ENCODE data around the gene PNISR.
A peak's percentile ranks its signal among the peaks of the same experiment; 100 is the strongest.

PNISR gene

GRCh38 chr6:99402448-99402847 lies 22.7 kb downstream of the PNISR start:
- DNase-seq (ENCODE audit: low read depth): no peak

GRCh38 chr6:99397287-99397686 lies 27.8 kb downstream of the PNISR start:
- no peak for DNase-seq (ENCODE audit: low read depth)

GRCh38 chr6:99393698-99394531 lies 31.2 kb downstream of the PNISR start, which contains the start of gene COQ3:
Gene COQ3, minus strand, starts transcription at chr6:99394195. Its CDS starts 16 bp downstream, at chr6:99394179.
- peak; percentile 52 for DNase-seq (ENCODE audit: low read depth)

- no peak for DNase-seq (ENCODE audit: low read depth)
Observed at GRCh38 chr6:99393366-99393697, 31.8 kb downstream of the PNISR start.

GRCh38 chr6:99390896-99391295 lies 34.2 kb downstream of the PNISR start:
- DNase-seq (ENCODE audit: low read depth): no peak

- DNase-seq (ENCODE audit: low read depth): no peak
Observed at GRCh38 chr6:99384507-99384906, 40.6 kb downstream of the PNISR start.

GRCh38 chr6:99378636-99379035 lies 46.5 kb downstream of the PNISR start:
- DNase-seq (ENCODE audit: low read depth): no peak

GRCh38 chr6:99369533-99369932 lies 55.6 kb downstream of the PNISR start:
- DNase-seq (ENCODE audit: low read depth): no peak

- DNase-seq (ENCODE audit: low read depth): no peak
Observed at GRCh38 chr6:99366852-99367251, 58.3 kb downstream of the PNISR start.

GRCh38 chr6:99364026-99364425 lies 61.1 kb downstream of the PNISR start:
- DNase-seq (ENCODE audit: low read depth): no peak

- DNase-seq (ENCODE audit: low read depth): no peak
Observed at GRCh38 chr6:99362678-99363268, 62.3 kb downstream of the PNISR start.

GRCh38 chr6:99359800-99360199 lies 65.3 kb downstream of the PNISR start:
- no peak for DNase-seq (ENCODE audit: low read depth)

GRCh38 chr6:99356641-99357040 lies 68.5 kb downstream of the PNISR start:
- no peak for DNase-seq (ENCODE audit: low read depth)

GRCh38 chr6:99354983-99355382 lies 70.1 kb downstream of the PNISR start:
- no peak for DNase-seq (ENCODE audit: low read depth)

- DNase-seq (ENCODE audit: low read depth): no peak
Observed at GRCh38 chr6:99353126-99353525, 72.0 kb downstream of the PNISR start.

GRCh38 chr6:99350573-99350972 lies 74.5 kb downstream of the PNISR start:
- DNase-seq (ENCODE audit: low read depth): no peak

- no peak for DNase-seq (ENCODE audit: low read depth)
Observed at GRCh38 chr6:99349171-99350141, 75.7 kb downstream of the PNISR start, which contains the start of gene FAXC. Gene FAXC, minus strand, starts transcription at chr6:99349674. Its CDS starts 302 bp downstream, at chr6:99349372.

GRCh38 chr6:99348288-99349170 lies 76.6 kb downstream of the PNISR start:
- no peak for DNase-seq (ENCODE audit: low read depth)

All from activated T-helper 9 cell treated with anti-CD3 and anti-CD28 coated beads, Interleukin-2, amount 50 U/mL, for 16 hours (primary cell).